GM20000 (cell line): Measurements from ENCODE around the gene MRM3.

ENCODE experiments used
- DNase-seq: peaks from one replicate; pipeline ENCODE4 v3.0.0; 2012; ENCODE audit warnings: low spot score
- CTCF ChIP-seq: IDR thresholded peaks from 2 replicates; pipeline ENCODE4 v1.5.1; 2012; ENCODE audit warnings: mild to moderate bottlenecking, control low read depth; ENCODE audit errors: extremely low read depth, missing control alignments

Gene MRM3

DNA sequence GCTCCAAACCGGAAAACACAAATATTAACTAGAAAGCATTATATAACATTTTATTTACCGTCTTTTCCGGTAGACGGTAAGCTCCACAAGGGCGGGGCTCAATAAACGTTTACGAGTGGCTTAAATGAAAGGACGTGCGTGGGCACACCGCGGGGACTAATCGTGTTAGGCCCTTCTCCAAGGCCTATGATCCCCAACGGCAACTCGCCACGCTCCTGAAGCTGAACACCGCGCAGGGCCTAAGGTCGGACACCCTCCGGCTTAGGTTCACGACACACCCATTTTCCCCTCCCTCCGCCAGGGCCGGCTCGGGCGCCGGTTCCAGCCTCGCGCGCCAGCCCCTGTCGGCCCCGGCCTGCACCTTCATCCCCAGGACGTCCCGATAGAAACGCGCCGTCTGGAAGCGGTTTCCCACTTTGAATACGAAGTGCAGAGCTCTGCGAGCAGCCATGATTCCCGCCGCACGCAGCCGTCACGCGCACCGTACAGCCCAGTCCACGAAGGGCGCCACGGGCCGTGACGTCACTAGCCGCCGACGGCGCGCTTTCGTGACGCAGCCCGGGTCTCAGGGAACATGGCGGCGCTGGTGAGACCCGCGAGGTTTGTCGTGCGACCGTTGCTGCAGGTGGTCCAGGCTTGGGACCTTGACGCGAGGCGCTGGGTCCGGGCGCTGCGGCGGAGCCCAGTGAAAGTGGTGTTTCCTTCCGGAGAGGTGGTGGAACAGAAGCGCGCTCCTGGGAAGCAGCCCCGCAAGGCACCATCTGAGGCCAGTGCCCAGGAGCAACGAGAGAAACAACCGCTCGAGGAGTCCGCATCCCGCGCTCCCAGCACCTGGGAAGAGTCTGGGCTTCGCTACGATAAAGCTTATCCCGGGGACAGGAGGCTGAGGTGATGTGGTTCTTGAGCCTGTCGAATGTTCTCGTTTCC is at the start of gene MRM3, which contains the start of gene GLOD4:
Gene MRM3, plus strand, starts transcription at position 549 of the 927 bp plus-strand sequence. Its CDS starts 26 bp downstream, at position 575.
Gene GLOD4, minus strand, starts transcription at position 476 of the 927 bp plus-strand sequence. Its CDS starts 25 bp downstream, at position 451.
- peak; percentile 97 for DNase-seq
- TF ChIP-seq CTCF, result no peak

DNA sequence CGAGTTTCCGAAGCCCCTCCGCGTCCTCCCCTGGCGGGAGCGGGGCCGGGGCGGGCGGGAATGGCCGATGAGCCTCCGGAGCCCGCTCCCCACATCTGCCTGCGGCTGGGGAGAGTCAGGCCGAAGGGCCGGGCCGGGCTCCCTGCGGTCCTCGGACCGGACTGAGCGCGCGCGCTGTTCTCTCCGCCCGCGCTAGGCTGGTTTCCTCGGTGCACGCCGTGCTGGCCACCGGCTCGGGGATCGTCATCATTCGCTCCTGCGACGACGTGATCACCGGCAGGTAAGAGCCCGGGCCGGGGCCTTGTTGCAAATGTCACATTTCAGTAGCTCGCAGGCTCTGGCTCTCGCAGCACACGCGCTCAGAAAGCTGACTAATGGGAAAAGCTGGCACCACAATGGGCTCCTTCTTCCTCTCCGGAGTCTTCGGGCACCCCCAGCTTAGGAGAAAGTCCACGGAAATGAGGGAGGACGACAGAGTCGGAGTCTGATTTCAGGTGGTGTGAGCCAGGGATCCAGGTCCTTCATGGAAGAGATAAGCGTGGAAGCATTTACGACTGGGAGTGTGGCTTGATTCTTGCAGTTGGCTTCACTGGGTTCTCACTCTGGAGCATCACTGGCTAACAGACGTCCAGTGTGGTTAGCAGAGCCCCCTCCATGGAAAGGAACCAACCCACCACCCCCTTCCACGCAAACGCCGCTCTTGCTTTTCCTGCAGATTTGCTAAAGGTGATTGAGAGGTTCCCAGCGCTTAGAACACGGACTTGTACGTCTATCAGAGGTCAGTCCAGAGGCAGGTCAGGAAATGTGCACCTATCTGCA is 49.0 kb upstream of the MRM3 start:
- TF ChIP-seq CTCF, result no peak
- DNase-seq, result peak; percentile 61

GRCh38 chr17:733743-734142 is 48.4 kb upstream of the MRM3 start:
- TF ChIP-seq CTCF, result no peak
- no peak for DNase-seq

- no peak for TF ChIP-seq CTCF
- DNase-seq, result no peak
Measured at GRCh38 chr17:737561-738113, 44.5 kb upstream of the MRM3 start.

GRCh38 chr17:740240-741017 is 41.7 kb upstream of the MRM3 start:
- TF ChIP-seq CTCF, result no peak
- DNase-seq, result peak; percentile 79

- no peak for TF ChIP-seq CTCF
- no peak for DNase-seq
Measured at GRCh38 chr17:742147-742793, 39.9 kb upstream of the MRM3 start.
